ENCODE measurements around the gene EYA3. TPM values are rescaled to one million over a fixed set of nuclear protein-coding genes. Genes with fewer than 3 reads are reported as not detected.

Gene EYA3
- total and polyA plus RNA-seq, 2 of the 8 experiments (the other 6 are each of a cell fraction or from before 2014, with no cell fraction given), result 15.0 to 33.9 TPM

GRCh38 chr1:28126212-28126611, 37.8 kb upstream of the EYA3 start:
- POLR2A ChIA-PET (ENCODE audit: partially characterized antibody), result interaction anchor here (1.1 kb wide), 1 partner anchor 38 kb away, joined by 3 read pairs; the partner anchor contains the start of gene EYA3
- Histone ChIP-seq H3K14ac (ENCODE audit: insufficient read length) (no peak overlapping the region), H3K4me2 (ENCODE audit: insufficient read depth in 1 of 2, low read depth in 2 of 2, low read length in 2 of 2) (no peak overlapping the region), H3K9ac (replicated peaks in 1 of 4; ENCODE audit: extremely low read depth in 1 of 4, low read depth in 3 of 4, low read length in 3 of 4) (no peak overlapping the region), H4K91ac (replicated peaks; ENCODE audit: insufficient read length, low read length) (no peak overlapping the region), H3K36me3 (ENCODE audit: control insufficient read depth in 2 of 4, insufficient read depth in 4 of 4, low read length in 3 of 4) (no peaks in the 10 kb centered on the region), H2BK12ac (ENCODE audit: low read depth, low read length) (no peak overlapping the region), H2BK120ac (replicated peaks; ENCODE audit: low read depth, low read length) (no peak overlapping the region), H3K27ac (ENCODE audit: low read depth, low read length) (no peak overlapping the region), H2BK15ac (ENCODE audit: low read length) (no peak overlapping the region), H3K27me3 (replicated peaks in 1 of 4; ENCODE audit: control insufficient read depth in 3 of 4, extremely low read depth in 1 of 4, insufficient read depth in 3 of 4, low read length in 3 of 4) (no peaks in the 10 kb centered on the region), H3K18ac (ENCODE audit: extremely low read depth, low read length) (no peak overlapping the region), H4K8ac (ENCODE audit: extremely low read depth, insufficient read depth, low read length) (no peak overlapping the region), H3K23ac (ENCODE audit: insufficient read length) (no peak overlapping the region), H2BK5ac (ENCODE audit: low read depth, low read length) (no peak overlapping the region), H3K4me3 (ENCODE audit: extremely low read depth in 1 of 4, insufficient read depth in 2 of 4, low read depth in 3 of 4, low read length in 4 of 4) (no peak overlapping the region), H2BK20ac (ENCODE audit: low read length) (no peak overlapping the region), H3K79me1 (ENCODE audit: low read depth, low read length) (no peaks in the 10 kb centered on the region), H3K79me2 (ENCODE audit: control insufficient read depth in 1 of 2, insufficient read depth in 2 of 2, low read length in 2 of 2) (no peaks in the 10 kb centered on the region), H3K23me2 (ENCODE audit: low read depth, low read length) (no peaks in the 10 kb centered on the region), H4K5ac (ENCODE audit: insufficient read length, low read depth, low read length) (no peak overlapping the region), H3K4me1 (replicated peaks in 1 of 4; ENCODE audit: control insufficient read depth in 3 of 4, insufficient read depth in 4 of 4, low read length in 3 of 4) (no peaks in the 10 kb centered on the region), H2AK5ac (ENCODE audit: low read depth, low read length) (no peak overlapping the region), H3K56ac (replicated peaks; ENCODE audit: insufficient read length, low read depth, low read length) (no peak overlapping the region), H2AFZ (ENCODE audit: low read length) (no peak overlapping the region), H3K9me3 (ENCODE audit: insufficient read depth in 2 of 2, low read depth in 1 of 2, low read length in 1 of 2) (no peaks in the 10 kb centered on the region), H4K20me1 (replicated peaks in 1 of 2; ENCODE audit: control insufficient read depth in 1 of 2, insufficient read depth in 2 of 2, low read length in 2 of 2) (no peaks in the 10 kb centered on the region), H3K4ac (replicated peaks; ENCODE audit: insufficient read length, low read depth, low read length) (no peak overlapping the region)
- FAIRE-seq (no peak), DNase-seq (ENCODE audit: low read depth in 1 of 2, low spot score in 2 of 2) (no peak)
- 85% methylated on average over 3 of the region's 3 CpGs; no CpG with 5 or more reads in 1 of the 2 experiments for WGBS, 2 experiments (ENCODE audit: extremely low coverage in 1 of 2, insufficient coverage in 1 of 2, insufficient read length in 1 of 2, insufficient replicate concordance in 2 of 2, low coverage in 1 of 2, low lambda C conversion rate in 2 of 2, missing lambda C conversion rate in 1 of 2)
- CTCF ChIA-PET (ENCODE audit: partially characterized antibody), result interaction anchor here (1.5 to 3.4 kb wide), 3 partner anchors 9 to 35 kb away, joined by 3 to 10 read pairs (median 4); no protein-coding TSS in a partner anchor
- TF ChIP-seq SP2 (IDR thresholded peaks at IDR 0.05; ENCODE audit: low read length), result no peak
- TF ChIP-seq TAF7 (optimal IDR thresholded peaks at IDR 0.05; ENCODE audit: borderline replicate concordance, low read depth, low read length), result no peak
- no peak for TF ChIP-seq BACH1 (IDR thresholded peaks at IDR 0.05; ENCODE audit: low read length)
- TF ChIP-seq, protein P1, sequence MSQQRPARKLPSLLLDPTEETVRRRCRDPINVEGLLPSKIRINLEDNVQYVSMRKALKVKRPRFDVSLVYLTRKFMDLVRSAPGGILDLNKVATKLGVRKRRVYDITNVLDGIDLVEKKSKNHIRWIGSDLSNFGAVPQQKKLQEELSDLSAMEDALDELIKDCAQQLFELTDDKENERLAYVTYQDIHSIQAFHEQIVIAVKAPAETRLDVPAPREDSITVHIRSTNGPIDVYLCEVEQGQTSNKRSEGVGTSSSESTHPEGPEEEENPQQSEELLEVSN (IDR thresholded peaks at IDR 0.05), result no peak
- no peak for TF ChIP-seq KDM1A (IDR thresholded peaks at IDR 0.05; ENCODE audit: borderline replicate concordance, low read length)
- no peak for TF ChIP-seq GABPA (IDR thresholded peaks at IDR 0.05; ENCODE audit: borderline replicate concordance, insufficient read depth, low read length)
- TF ChIP-seq KDM5A (IDR thresholded peaks at IDR 0.05; ENCODE audit: low read length), result no peak
- TF ChIP-seq BCL11A (IDR thresholded peaks at IDR 0.05; ENCODE audit: low read depth in 2 of 2, low read length in 2 of 2), result no peak
- no peak for TF ChIP-seq KDM4A (IDR thresholded peaks at IDR 0.05; ENCODE audit: low read depth, low read length, severe bottlenecking)
- TF ChIP-seq PHF8 (conservative IDR thresholded peaks at IDR 0.05; ENCODE audit: low read depth, low read length), result no peak
- no peak for TF ChIP-seq SAP30 (IDR thresholded peaks at IDR 0.05; ENCODE audit: insufficient read depth, insufficient replicate concordance, low read length)
- no peak for TF ChIP-seq TEAD4 (IDR thresholded peaks at IDR 0.05; ENCODE audit: low read depth, low read length)
- TF ChIP-seq EGR1 (IDR thresholded peaks at IDR 0.05; ENCODE audit: borderline replicate concordance, low read depth, low read length), result no peak
- no peak for TF ChIP-seq RFX5 (IDR thresholded peaks at IDR 0.05; ENCODE audit: borderline replicate concordance, low read depth, low read length)

All from H1 (cell line).